Midbrain (tissue), 1 donor: ENCODE measurements around the gene FBL.
"Not testable (repeated sequence)": the region's sequence is repeated elsewhere in the genome, so short reads cannot be mapped to it uniquely, and the experiment has no call there.

Experiments
- DNase-seq: peaks from one replicate; lab custom pipeline; 2025; lab: John Stamatoyannopoulos, UW

FBL gene

DNA sequence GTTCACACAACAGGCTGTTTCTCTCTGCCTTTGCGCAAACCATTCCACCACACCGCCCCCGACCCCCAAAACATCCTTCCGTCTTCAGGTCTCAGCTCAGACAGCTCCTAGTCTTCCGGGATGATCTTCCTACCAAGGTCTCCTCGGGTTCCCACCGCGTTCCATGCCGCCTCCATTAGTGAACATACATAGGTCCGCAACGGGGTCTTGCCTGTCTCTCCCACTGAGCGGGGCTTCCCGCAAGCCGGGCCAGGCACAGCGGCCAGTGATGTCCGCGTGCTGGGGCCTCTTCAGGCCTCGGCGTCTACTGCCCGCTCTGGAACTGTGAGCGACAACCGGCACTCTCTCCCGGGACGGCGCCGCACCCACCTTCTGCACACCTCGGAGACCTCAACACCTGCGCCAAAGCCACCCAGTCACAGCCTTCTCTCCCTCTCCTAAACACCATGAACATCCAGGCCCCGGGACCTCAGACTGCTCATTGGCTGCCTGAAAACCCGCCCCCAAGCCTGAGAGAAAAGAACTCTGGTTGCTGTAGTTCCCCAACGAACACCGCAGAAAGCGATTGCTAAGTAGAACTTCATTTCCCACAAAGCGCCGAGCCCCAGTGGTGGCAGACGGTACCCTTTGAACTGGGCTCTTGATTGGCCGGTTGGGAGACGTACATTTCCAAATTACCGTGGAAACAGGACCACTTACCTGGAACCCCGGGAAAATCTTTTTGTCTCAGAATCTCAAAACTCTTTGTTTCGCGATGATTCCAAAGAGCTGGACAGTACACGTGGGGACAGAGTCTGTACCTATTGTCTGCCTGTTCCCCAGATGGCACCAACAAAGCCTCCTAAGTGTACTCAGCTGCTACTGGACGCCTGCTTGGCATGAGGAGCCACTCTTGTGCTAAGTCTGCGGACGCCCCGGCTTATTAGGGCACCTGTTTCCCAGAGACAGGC is 21.8 kb downstream of the FBL start:
- peak; percentile 96 for DNase-seq

DNA sequence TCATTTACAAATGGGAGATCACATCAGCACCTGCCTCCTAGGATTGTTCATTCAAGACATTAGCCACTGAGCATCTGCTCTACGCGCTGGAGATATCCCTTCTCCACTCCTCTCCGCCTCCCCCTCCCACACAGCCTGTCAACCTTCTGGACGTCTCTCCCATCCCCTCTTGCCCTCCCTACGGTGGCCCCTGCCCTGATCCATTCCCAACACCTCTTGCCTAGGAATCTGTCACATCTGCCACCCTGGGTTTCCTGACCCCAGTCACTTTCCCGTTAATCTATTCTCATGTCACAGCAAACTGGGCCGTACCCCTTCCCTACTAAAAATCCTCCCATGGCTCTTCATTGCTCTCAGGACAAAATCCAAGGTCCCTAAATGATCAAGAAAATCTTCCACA is 22.5 kb downstream of the FBL start:
- no peak for DNase-seq

DNA sequence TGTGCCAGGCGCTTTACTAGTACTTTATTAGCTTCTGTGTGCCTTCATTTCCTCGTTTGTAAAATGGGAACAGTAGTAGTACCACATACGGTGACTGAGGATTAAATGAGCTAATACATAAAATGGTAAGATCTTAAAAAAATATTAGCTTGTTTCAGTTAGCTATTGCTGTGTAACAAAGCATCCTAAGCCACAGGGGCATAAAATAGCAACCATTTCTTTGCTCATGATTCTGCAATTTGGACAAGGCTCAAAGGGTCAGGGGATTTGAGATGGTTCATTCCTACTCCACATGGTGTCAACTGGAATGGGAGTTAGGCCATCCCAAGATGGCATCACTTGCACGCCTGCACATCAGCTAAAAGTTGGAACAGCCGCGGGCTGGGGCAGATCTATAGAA is 25.5 kb downstream of the FBL start:
- DNase-seq: no peak

DNA sequence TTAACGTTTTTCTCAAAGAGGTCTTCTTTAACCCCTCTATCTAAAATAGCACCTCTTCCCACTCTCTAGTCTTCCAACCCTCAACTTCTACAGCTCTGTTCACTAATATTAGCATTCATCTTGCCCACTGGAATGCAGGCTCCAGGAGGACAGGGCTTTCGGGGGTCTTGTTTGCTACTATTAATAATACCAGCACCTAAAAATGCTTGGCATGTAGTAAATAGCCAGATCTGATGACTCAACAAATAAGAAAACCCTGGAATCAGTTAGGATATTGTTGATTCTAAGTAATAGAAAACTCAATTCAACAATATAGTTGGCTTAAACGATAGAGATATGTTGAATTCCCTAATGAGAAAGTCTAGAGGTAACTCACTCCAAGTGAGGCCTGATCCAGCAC is 26.4 kb downstream of the FBL start:
- DNase-seq: no peak

DNA sequence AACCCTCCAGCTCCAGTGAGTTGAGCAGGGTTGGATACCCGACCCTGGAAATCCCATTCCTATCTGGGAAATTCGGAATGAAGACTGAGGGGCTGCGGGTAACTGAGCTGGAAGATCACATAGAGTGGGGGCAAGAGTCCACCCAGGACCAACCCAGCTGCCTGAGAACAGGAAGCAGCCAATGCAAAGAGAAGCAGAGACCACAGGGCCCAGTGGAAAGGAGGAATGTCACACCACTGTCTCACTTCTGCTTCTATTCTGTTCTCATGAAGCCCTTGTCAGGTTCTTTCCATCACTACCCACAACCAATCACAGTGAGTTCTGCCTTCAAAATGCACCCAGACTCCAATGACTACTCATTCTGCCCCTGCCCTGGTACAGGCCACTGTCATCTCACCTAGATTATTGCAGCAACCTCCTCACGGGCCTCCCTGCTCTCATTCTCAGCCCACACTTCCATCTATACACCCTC is 27.5 kb downstream of the FBL start:
- no peak for DNase-seq

DNA sequence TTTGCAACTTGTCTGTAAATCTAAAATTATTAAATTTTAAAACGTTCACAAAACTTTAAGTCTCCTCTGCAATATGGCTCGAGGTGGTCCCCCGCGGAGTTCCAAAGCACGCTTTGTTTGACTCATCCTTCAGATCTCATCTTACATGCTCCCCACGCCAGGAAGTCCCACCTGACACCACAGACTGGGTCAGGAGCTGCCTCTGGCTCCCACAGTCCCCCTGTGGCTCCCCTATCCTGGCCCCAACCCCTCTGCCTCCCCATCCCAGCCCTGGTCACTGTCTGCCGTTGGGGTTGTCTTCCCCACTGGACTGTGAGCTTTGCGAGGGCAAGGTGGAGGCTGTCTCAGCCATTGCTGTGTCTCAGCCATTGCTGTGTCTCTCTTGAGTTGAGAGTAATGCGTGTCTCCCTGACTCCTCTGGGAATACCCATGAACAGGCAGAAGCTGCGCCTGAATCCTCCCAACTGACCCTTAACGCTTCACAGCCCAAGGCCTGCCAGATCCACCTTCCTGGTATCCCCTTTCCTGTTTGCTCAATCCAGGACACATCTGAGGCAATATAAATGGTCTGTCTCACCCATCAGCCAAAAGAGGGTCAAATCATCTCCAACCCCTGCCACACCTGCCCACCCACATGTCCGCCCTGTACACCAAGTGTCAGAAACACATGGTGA is 28.2 kb downstream of the FBL start:
- no peak for DNase-seq

DNA sequence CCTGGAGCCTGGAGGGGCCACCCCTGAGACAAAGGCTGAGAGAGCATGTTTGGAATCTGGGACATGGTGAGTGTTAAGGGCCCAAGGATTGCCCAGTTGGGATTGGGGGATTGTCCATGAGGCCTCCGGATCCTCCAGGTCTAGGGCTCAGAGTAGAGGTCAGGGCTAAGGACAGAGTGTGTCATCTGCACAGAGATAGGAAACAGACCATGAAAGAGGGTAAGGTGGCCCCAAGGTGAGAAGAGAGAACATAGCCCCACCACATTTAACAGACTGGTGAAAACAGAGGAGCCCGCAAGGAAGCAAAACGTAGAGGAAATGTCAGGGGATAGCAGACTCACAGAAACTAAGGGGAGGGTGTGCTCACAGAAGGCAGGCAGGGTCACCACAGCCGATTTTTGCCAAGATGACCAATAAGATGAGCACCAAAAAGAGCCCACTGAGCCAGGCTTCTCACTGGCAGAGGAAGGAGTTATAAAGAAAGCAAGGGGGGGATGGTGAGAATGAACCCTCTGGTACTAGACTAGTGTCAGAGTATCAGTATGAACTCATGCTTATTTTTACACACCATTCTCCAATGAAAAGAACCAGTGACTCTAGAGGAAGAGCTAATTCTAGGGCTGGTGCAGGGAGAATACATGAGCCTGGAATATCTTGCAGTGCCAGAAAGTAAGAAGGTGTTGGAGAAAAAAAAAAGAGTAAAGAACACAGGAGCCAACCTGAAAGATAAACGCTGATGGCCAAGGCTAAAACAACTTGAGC is 29.7 kb downstream of the FBL start:
- no peak for DNase-seq

DNA sequence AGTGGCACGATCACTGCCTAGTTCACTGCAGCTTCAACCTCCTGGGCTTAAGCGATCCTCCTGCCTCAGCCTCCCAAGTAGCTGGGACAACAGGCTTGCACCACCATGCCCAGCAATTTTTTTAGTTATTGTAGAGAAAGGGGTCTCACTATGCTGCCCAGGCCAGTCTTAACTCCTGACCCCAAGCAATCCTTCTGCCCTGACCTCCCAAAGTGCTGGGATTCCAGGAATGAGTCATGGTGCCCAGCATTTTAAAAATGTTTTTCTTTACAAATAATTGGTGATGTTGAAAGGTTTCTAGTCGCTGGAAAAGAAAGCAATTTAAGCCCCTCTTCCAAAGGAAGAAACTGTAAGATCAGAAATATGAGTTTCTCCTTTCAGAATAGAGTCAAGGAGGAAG is 31.6 kb downstream of the FBL start:
- no peak for DNase-seq

DNA sequence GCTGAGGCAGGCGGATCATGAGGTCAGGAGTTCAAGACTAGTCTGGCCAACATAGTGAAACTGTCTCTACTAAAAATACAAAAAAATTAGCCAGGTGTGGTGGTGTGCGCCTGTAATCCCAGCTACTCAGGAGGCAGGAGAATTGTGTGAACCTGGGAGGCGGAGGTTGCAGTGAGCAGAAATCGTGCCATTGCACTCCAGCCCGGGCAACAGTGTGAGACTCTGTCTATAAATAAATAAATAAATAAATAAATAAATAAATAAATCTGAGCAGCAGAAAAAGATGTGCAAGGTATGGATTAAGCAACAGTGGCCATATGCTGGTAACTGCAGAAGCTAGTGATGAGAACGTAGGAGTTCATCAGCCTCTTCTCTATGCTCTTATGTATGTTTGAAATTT is 32.1 kb downstream of the FBL start:
- DNase-seq: not testable (repeated sequence)

DNA sequence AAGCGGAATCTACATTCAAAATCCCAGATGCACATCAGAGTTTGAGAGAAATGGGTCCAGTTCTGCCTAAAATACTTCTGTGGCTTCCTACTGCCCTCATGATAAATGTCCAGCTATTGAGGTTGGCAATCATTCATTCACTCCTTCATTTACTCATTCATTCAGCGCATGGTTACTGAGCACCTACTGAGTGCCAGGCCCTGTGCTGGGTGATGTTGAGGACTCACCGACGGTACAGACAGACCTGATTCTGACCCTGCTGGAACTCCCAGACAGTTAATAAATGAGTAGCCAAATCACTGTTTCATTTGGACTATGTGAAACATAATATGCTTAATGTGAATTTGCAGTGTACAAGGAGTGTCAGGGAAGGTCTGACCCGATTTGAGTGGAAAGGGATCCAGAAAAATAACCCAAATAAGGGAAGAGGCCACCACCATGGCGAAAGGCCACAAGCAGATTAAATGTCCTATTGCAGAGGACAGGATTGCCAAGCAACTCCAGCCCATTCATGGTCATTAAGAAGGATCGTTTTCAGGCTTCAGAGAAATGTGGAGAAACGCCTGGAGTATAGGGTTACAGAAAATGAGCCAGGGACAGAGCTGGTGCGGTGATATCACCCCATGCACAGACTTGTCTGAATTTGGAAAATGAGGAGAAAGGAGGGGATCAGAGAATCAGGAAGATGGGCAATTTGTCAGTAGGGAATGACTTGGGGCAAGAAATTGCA is 32.8 kb downstream of the FBL start:
- no peak for DNase-seq

DNA sequence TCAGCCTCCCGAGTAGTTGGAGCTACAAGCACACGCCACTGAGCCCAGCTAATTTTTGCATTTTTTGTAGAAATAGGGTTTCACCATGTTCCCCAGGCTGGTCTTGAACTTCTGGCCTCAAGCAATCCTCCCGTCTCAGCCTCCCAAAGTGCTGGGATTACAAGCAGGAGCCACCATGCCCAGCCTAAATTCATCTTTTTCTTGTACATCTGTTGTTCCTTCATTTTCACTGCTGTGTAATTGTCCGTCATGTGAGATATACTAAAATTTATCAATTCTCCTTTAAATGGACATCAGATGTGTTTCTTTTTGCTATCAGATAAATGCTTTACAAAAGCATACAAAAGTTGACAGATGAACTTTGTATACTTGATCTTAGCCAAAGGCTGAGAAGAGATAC is 35.1 kb downstream of the FBL start:
- DNase-seq: no peak

DNA sequence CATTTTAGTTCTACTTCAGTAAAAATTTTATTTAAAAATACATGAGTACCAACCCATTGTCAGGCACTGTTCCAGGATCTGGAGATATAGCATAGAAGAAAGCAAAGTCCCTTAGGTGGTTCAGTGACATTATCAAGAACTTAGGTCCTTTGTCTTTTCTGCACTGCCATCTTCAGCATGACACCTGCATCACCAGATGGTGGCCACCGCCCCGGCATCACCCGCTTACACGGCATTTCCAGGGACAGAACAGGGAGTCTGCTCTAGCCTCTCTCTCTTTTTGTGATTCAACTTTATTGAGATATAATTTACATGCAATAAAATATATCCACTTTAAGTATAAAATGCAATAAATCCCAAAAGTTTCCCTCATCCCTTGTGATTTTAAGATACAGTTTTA is 35.8 kb downstream of the FBL start:
- DNase-seq: no peak

DNA sequence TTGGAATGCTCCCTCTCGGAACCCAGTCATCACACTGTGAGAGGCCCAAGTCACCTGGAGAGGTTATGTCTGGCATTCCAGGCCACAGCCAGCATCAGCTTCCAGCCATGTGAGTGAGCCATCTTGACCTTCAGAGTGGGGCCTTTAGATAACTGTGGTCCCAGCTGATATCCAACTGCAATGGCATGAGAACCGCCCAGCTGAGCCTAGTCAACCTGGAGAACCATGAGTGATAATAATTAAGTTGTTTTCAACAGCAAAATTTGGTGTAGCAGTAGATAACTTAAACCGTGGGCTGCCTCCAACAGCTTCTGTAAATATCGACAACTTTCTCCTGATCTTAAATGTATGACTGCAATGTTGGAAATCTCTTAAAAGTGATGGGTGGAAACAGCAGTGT is 36.8 kb downstream of the FBL start:
- no peak for DNase-seq

DNA sequence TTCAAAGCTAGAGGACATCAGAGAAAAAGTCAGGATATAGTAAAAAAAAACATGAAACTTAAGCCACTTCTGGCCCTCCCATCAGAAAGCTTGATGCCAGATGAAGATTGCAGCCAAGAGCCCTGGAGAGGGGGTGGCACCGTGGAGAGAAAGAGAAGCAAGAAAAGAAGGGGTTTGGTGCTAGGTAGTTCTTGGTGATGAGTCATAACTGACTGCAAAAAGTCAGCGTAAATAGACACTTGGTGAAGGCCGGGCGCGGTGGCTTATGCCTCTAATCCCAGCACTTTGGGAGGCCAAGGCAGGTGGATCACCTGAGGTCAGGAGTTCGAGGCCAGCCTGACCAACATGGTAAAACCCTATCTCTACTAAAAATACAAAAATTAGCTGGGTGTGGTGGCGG is 37.5 kb downstream of the FBL start:
- DNase-seq: not testable (repeated sequence)

DNA sequence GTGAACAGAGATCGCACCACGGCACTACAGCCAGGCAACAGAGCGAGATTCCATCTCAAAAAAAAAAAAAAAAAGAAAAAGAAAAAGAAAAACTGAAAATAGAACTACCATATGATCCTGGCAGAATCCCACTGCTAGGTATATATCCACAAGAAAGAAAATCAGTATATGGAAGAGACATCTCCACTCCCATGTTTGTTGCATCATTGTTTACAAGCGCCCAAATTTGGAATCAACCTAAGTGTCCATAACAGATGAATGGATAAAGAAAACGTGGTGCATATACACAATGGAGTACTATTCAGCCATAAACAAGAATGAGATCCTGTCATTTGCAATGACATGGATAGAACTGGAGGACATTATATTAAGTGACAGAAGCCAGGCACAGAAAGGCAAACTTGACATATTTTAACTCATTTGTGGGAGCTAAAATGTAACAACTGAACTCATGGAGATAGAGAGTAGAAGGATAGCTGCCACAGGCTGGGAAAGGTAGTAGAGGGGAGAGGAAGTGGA is 38.3 kb downstream of the FBL start:
- no peak for DNase-seq

DNA sequence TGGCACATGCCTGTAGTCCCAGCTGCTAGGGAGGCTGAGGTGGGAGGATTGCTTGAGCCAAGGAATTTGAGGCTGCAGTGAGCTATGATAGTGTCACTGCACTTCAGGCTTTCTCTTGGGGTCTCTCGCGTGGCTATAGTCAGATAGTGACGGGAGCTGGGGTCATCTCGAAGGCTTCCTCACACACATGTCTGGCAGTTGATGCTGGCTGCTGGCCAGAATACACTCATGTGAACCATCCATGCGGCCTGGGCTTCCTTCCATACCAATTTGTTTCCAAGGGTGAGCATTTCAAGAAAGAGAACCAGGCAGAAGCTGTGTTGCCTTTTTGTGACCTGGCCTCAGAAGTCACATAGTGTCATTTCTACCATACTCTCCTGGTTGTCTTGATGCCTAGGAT is 41.1 kb downstream of the FBL start:
- no peak for DNase-seq

DNA sequence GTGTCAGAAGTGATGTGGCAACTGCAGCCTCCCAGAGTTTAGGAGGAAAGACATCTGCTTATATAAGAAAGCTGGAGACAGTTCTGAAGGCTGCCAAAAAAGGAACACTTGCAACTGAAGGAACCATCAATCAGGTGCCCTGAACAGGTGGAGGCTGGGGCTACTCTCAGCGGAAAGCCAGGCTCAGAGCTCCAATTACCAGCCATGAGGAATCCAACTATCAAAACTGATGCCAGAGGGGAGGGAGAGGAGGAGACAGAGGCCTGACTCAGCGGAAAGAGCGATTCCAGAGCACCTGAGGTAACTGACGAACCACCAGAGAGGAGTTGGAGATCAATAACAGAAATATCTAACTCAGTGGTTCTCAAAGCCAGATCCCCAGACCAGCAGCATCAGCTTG is 43.2 kb downstream of the FBL start:
- no peak for DNase-seq

DNA sequence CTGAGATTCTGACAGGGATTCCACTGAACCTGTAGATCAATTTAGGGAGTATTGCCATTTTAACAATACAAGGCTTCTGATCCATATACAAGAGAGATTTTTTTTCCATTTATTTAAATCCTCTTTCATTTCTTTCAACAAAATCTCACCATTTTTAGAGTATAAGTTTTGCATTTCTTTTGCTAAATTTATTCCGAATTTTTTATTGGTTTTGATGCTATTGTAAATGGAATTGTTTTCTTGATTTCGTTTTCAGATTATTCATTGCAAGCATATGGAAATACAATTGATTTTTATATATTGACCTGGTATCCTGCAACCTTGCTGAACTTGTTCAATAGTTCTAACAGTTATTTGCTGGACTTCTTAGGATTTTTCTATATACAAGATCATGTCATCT is 49.1 kb downstream of the FBL start:
- no peak for DNase-seq

DNA sequence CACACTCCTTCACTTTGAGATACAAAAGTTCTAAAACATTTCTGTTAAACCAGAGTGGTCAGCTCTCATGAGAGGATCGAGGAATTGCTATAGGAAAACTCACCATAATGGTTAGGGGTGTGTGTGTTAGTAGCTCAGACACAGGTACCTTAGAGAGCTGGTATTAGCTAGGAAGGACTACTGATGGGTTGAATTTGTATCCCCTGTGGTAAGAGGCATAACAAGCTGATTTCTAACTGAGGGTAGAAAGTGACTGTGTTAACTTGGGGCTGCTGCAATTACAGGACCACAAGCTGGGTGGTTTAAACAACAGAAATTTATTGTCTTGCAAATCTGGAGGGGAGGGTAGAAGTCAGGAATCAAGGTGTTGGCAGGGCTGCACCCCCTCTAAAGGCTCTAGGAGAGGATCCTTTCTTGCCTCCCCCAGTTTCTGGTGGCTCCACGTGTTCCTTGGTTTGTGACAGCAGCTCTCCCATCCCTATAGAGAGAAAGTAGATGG is 50.1 kb downstream of the FBL start:
- no peak for DNase-seq

DNA sequence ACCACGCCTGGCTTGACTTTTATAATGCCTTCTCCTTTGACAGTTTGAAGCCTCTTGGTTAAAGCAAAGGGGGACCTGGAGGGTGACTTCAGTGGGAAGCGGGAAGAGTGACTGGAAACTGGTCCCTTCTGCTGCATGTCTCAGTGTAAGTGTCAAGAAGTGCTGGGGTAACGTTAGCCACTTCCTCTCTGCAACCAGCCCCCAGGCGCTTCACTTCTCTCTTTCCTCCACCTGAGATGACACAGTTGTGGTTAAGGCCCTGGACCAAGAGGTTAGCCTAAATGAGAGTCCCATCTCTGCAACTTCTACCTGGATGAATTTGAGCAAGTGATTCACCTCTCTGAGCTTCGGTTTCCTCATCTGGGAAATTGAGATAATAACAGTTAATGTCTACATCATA is 51.2 kb downstream of the FBL start:
- no peak for DNase-seq

DNA sequence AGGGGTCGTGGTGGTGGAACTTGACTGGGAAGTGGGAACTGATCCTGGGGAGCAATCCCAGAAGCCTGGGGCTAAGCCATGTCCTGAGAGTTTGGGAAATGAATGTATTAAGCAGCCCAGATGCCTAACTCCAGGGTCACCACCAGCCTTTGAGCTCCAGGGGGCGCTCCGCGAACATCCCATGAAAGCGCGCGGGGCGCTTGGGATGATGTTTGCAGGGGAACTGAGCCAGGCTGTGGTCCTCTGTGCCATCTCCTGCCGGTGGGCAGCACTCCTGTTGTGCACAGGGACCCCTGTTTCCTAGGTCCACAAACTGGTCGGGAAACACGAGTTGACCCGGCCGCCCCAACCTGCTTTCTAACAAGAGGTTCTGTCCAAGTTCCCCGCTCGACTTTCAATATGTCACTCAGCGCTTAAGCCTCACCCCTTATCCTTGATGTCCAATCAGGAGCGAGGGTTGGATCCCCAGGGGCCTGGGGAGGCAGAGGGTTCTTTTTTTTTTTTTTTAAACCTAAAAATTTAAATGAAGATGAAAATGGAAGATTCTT is 53.1 kb downstream of the FBL start:
- peak; percentile 67 for DNase-seq
